Measurements from ENCODE around the gene DHX36. TPM values are rescaled to one million over a fixed set of nuclear protein-coding genes. Genes with fewer than 3 reads are reported as not detected.

DHX36 gene
- total and polyA plus RNA-seq, 10 donors, result 27.4 to 106 (median 70.8) TPM

- WGBS, 5 donors, result 76 to 77% (median 77%) methylated on average over 5 of the region's 5 CpGs
- H3K4me3 ChIP-seq, result no peak overlapping the region
- no peak overlapping the region for H3K27ac ChIP-seq
- peaks cover 27 to 61% (median 56%) of the 10 kb centered on the region in 6 donors for H3K4me1 ChIP-seq
- intact Hi-C loops (cut with DNase I; ENCODE audit: low total_unique reads), result no loop called here
- DNase-seq, result no peak
- H3K27me3 ChIP-seq (replicated peaks in 1 of 7), result no peaks in the 10 kb centered on the region
- H3K36me3 ChIP-seq, result peaks cover 5 to 47% (median 31%) of the 10 kb centered on the region in 6 donors
- TF ChIP-seq POLR2AphosphoS5 (IDR thresholded peaks at IDR 0.05) (no peak), CTCF (IDR thresholded peaks at IDR 0.05 in 8 of 11, conservative IDR thresholded peaks at IDR 0.05 in 3 of 11) (no peak), POLR2A (IDR thresholded peaks at IDR 0.05) (no peak)
- no peaks in the 10 kb centered on the region for H3K9me3 ChIP-seq
Observed at GRCh38 chr3:154316974-154317767, 7.1 kb downstream of the DHX36 start.

DNA sequence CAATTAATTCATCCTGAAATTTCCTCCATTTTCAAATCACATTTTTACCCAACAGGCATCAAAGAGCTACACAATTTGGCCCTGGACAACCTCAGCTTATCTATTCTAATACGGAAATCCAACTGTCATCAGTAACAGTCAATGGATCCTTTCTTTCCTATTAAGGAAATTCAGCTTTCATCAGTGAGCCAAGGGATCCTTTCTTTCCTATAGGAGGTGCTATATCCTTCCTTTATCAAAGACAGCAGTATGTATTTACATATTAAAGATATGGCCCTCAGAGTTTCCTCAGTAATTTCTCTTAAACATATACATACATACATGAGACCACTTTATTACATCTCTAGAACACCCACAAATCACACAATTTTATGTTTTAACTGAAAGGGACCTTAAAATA, 10.1 kb downstream of the DHX36 start:
- Histone ChIP-seq H3K36me3 (peaks cover 5 to 76% (median 41%) of the 10 kb centered on the region in 6 donors), H3K9me3 (no peaks in the 10 kb centered on the region), H3K4me3 (no peak overlapping the region), H3K27ac (no peak overlapping the region), H3K4me1 (peaks cover 11 to 31% (median 26%) of the 10 kb centered on the region in 6 donors), H3K27me3 (replicated peaks in 1 of 7) (no peaks in the 10 kb centered on the region)
- 92 to 100% (median 98%) methylated on average over 1 of the region's 1 CpG for WGBS, 5 donors
- no peak for DNase-seq
- TF ChIP-seq POLR2AphosphoS5 (IDR thresholded peaks at IDR 0.05), result no peak
- no peak for TF ChIP-seq CTCF (IDR thresholded peaks at IDR 0.05 in 8 of 11, conservative IDR thresholded peaks at IDR 0.05 in 3 of 11)
- no peak for TF ChIP-seq POLR2A (IDR thresholded peaks at IDR 0.05)
- intact Hi-C loops (cut with DNase I; ENCODE audit: low total_unique reads), result no loop called here

- peaks cover 5 to 99% (median 54%) of the 10 kb centered on the region in 6 donors for H3K36me3 ChIP-seq
- H3K4me1 ChIP-seq, result peaks cover 0 to 12% (median 0%) of the 10 kb centered on the region in 6 donors
- no peaks in the 10 kb centered on the region for H3K27me3 ChIP-seq (replicated peaks in 1 of 7)
- H3K9me3 ChIP-seq, result no peaks in the 10 kb centered on the region
- no peak overlapping the region for H3K4me3 ChIP-seq
- TF ChIP-seq CTCF (IDR thresholded peaks at IDR 0.05 in 8 of 11, conservative IDR thresholded peaks at IDR 0.05 in 3 of 11) (no peak), POLR2A (IDR thresholded peaks at IDR 0.05) (no peak), POLR2AphosphoS5 (IDR thresholded peaks at IDR 0.05) (no peak)
- H3K27ac ChIP-seq, result no peak overlapping the region
- no peak for DNase-seq
- intact Hi-C loops (cut with DNase I; ENCODE audit: low total_unique reads), result no loop called here
Observed at GRCh38 chr3:154310840-154311239, 13.4 kb downstream of the DHX36 start.

GRCh38 chr3:154307363-154307762, 16.9 kb downstream of the DHX36 start:
- Histone ChIP-seq H3K4me1 (peaks cover 0 to 12% (median 0%) of the 10 kb centered on the region in 6 donors), H3K27me3 (replicated peaks in 1 of 7) (no peaks in the 10 kb centered on the region), H3K9me3 (no peaks in the 10 kb centered on the region), H3K36me3 (peaks cover 0 to 99% (median 58%) of the 10 kb centered on the region in 6 donors), H3K4me3 (no peak overlapping the region), H3K27ac (no peak overlapping the region)
- no peak for TF ChIP-seq POLR2A (IDR thresholded peaks at IDR 0.05)
- no peak for TF ChIP-seq CTCF (IDR thresholded peaks at IDR 0.05 in 8 of 11, conservative IDR thresholded peaks at IDR 0.05 in 3 of 11)
- TF ChIP-seq POLR2AphosphoS5 (IDR thresholded peaks at IDR 0.05), result no peak
- intact Hi-C loops (cut with DNase I; ENCODE audit: low total_unique reads), result no loop called here
- DNase-seq, result no peak
